Midbrain (tissue), 1 donor: ENCODE measurements around the gene MTUS2.
"Not testable (repeated sequence)": the region's sequence is repeated elsewhere in the genome, so short reads cannot be mapped to it uniquely, and the experiment has no call there.

Experiments used
- DNase-seq: peaks from one replicate; lab custom pipeline; 2025; lab: John Stamatoyannopoulos, UW

MTUS2 gene

GRCh38 chr13:28958018-28958417, 137.9 kb downstream of the MTUS2 start:
- no peak for DNase-seq

- no peak for DNase-seq
Observed at GRCh38 chr13:28958441-28958840, 138.3 kb downstream of the MTUS2 start.

- DNase-seq = no peak
Observed at GRCh38 chr13:28964052-28964451, 143.9 kb downstream of the MTUS2 start.

- no peak for DNase-seq
Observed at GRCh38 chr13:28964803-28965202, 144.7 kb downstream of the MTUS2 start.

- DNase-seq = no peak
Observed at GRCh38 chr13:28967029-28967915, 147.1 kb downstream of the MTUS2 start.

GRCh38 chr13:28976195-28976594, 156.1 kb downstream of the MTUS2 start:
- DNase-seq = no peak

GRCh38 chr13:28976636-28977035, 156.5 kb downstream of the MTUS2 start:
- no peak for DNase-seq

GRCh38 chr13:28978574-28978973, 158.4 kb downstream of the MTUS2 start:
- DNase-seq = no peak

GRCh38 chr13:28981530-28981929, 161.4 kb downstream of the MTUS2 start:
- no peak for DNase-seq

GRCh38 chr13:28983641-28984040, 163.5 kb downstream of the MTUS2 start:
- no peak for DNase-seq

GRCh38 chr13:28984326-28984725, 164.2 kb downstream of the MTUS2 start:
- no peak for DNase-seq

- no peak for DNase-seq
Observed at GRCh38 chr13:28984825-28985224, 164.7 kb downstream of the MTUS2 start.

- DNase-seq = not testable (repeated sequence)
Observed at GRCh38 chr13:28990378-28990777, 170.2 kb downstream of the MTUS2 start.

- DNase-seq = no peak
Observed at GRCh38 chr13:28991764-28992163, 171.6 kb downstream of the MTUS2 start.

- no peak for DNase-seq
Observed at GRCh38 chr13:29000826-29001225, 180.7 kb downstream of the MTUS2 start.

- no peak for DNase-seq
Observed at GRCh38 chr13:29005035-29005762, 185.1 kb downstream of the MTUS2 start.

GRCh38 chr13:29005763-29006120, 185.6 kb downstream of the MTUS2 start:
- DNase-seq = no peak

- no peak for DNase-seq
Observed at GRCh38 chr13:29006359-29006850, 186.3 kb downstream of the MTUS2 start.

GRCh38 chr13:29008296-29008695, 188.2 kb downstream of the MTUS2 start:
- DNase-seq = no peak

GRCh38 chr13:29020314-29020713, 200.2 kb downstream of the MTUS2 start:
- DNase-seq = no peak

GRCh38 chr13:29021311-29021710, 201.2 kb downstream of the MTUS2 start:
- no peak for DNase-seq

GRCh38 chr13:29021717-29022116, 201.6 kb downstream of the MTUS2 start:
- no peak for DNase-seq

- DNase-seq = no peak
Observed at GRCh38 chr13:29022410-29022809, 202.3 kb downstream of the MTUS2 start.
